HEK293 (cell line): ENCODE results near the gene CHD1L.

ENCODE experiments used
- CTCF ChIA-PET: fragments of 350-600 bp; formaldehyde crosslinking; extraction: SDS; loops from one replicate; lab custom pipeline; 2021; ENCODE audit warnings: antibody characterized with exemption; lab: Yijun Ruan, JAX
- POLR2A ChIA-PET: fragments of 300-600 bp; formaldehyde crosslinking; extraction: SDS; loops from one replicate; lab custom pipeline; 2020; ENCODE audit warnings: antibody characterized with exemption, inconsistent platforms; lab: Yijun Ruan, JAX
- H3K27ac ChIP-seq: fragments of 200-500 bp; sonication (Bioruptor generic); 2 replicates; pipeline ENCODE4 v1.5.1; 2014; ENCODE audit warnings: low read depth, low read length, control low read depth, inconsistent platforms; ENCODE audit errors: extremely low read depth
- H3K36me3 ChIP-seq, 2 experiments: fragments of 200-500 bp in 1 of 2; sonication (Bioruptor generic) in 1 of 2; 1 replicate in 1 of 2; 2 replicates in 1 of 2; pipeline ENCODE4 v1.5.1; 2014 to 2017; ENCODE audit warnings: inconsistent platforms in 2 of 2, low read length in 2 of 2; ENCODE audit not compliant: control insufficient read depth in 2 of 2, insufficient read depth in 1 of 2
- H3K4me1 ChIP-seq: fragments of 200-500 bp; sonication (Bioruptor generic); 2 replicates; pipeline ENCODE4 v1.5.1; 2014; ENCODE audit warnings: mild to moderate bottlenecking, low read length, inconsistent platforms; ENCODE audit not compliant: control insufficient read depth, insufficient read depth
- H3K4me3 ChIP-seq: 2 replicates; pipeline ENCODE4 v1.5.1; 2011; ENCODE audit warnings: low read depth, mild to moderate bottlenecking, control low read depth, low read length, moderate library complexity
- H3K9me3 ChIP-seq: fragments of 200-500 bp; sonication (Bioruptor generic); 2 replicates; pipeline ENCODE4 v1.5.1; 2014; ENCODE audit warnings: low read depth, low read length, inconsistent platforms; ENCODE audit not compliant: control insufficient read depth, insufficient read depth
- CTCF ChIP-seq: fragments of 450-650 bp; formaldehyde crosslinking; IDR thresholded peaks from 2 replicates; pipeline ENCODE4 v1.5.1; 2016; ENCODE audit warnings: missing biosample characterization, missing genetic modification characterization
- HOXD13 ChIP-seq: sonication (generic); formaldehyde crosslinking; IDR thresholded peaks from 2 replicates; pipeline ENCODE4 v1.8.0; 2022; ENCODE audit warnings: missing genetic modification reagents, borderline replicate concordance
- KLF17 ChIP-seq: fragments of 450-650 bp; formaldehyde crosslinking; IDR thresholded peaks from 2 replicates; pipeline ENCODE4 v1.5.1; 2016; ENCODE audit warnings: missing biosample characterization, missing genetic modification characterization
- KLF8 ChIP-seq: fragments of 450-650 bp; formaldehyde crosslinking; IDR thresholded peaks from 2 replicates; pipeline ENCODE4 v1.5.1; 2016; ENCODE audit warnings: missing biosample characterization, missing genetic modification characterization
- OVOL3 ChIP-seq: fragments of 450-650 bp; formaldehyde crosslinking; IDR thresholded peaks from 2 replicates; pipeline ENCODE4 v1.5.1; 2016; ENCODE audit warnings: missing biosample characterization, missing genetic modification characterization
- PRDM1 ChIP-seq: fragments of 450-650 bp; formaldehyde crosslinking; IDR thresholded peaks from 2 replicates; pipeline ENCODE4; 2016; ENCODE audit warnings: missing biosample characterization, missing genetic modification characterization
- PRDM4 ChIP-seq: fragments of 450-650 bp; formaldehyde crosslinking; IDR thresholded peaks from 2 replicates; pipeline ENCODE4 v1.5.1; 2017; ENCODE audit warnings: missing biosample characterization, missing genetic modification characterization
- SP7 ChIP-seq: fragments of 450-650 bp; formaldehyde crosslinking; IDR thresholded peaks from 2 replicates; pipeline ENCODE4 v1.5.1; 2016; ENCODE audit warnings: missing biosample characterization, missing genetic modification characterization
- ZBTB17 ChIP-seq: fragments of 450-650 bp; formaldehyde crosslinking; IDR thresholded peaks from 2 replicates; pipeline ENCODE4 v1.5.1; 2016; ENCODE audit warnings: missing biosample characterization, missing genetic modification characterization
- ZBTB7A ChIP-seq: fragments of 450-650 bp; formaldehyde crosslinking; IDR thresholded peaks from 2 replicates; pipeline ENCODE4 v1.5.1; 2016; ENCODE audit warnings: low read depth, missing biosample characterization, missing genetic modification characterization
- ZEB2 ChIP-seq: fragments of 450-650 bp; formaldehyde crosslinking; IDR thresholded peaks from 2 replicates; pipeline ENCODE4 v1.5.1; 2016; ENCODE audit warnings: missing biosample characterization, missing genetic modification characterization
- ZFP37 ChIP-seq: fragments of 450-650 bp; formaldehyde crosslinking; IDR thresholded peaks from 2 replicates; pipeline ENCODE4 v1.5.1; 2016; ENCODE audit warnings: missing biosample characterization, missing genetic modification characterization
- ZFP41 ChIP-seq: fragments of 450-650 bp; formaldehyde crosslinking; IDR thresholded peaks from 2 replicates; pipeline ENCODE4 v1.5.1; 2016; ENCODE audit warnings: missing biosample characterization, missing genetic modification characterization, borderline replicate concordance
- ZIC2 ChIP-seq: fragments of 450-650 bp; formaldehyde crosslinking; IDR thresholded peaks from 2 replicates; pipeline ENCODE4 v1.5.1; 2016; ENCODE audit warnings: missing biosample characterization, missing genetic modification characterization
- ZNF121 ChIP-seq: fragments of 450-650 bp; formaldehyde crosslinking; IDR thresholded peaks from 2 replicates; pipeline ENCODE4 v1.5.1; 2016; ENCODE audit warnings: missing biosample characterization, missing genetic modification characterization
- ZNF157 ChIP-seq: fragments of 450-650 bp; formaldehyde crosslinking; IDR thresholded peaks from 2 replicates; pipeline ENCODE4 v1.5.1; 2016; ENCODE audit warnings: missing biosample characterization, missing genetic modification characterization
- ZNF169 ChIP-seq: fragments of 450-650 bp; formaldehyde crosslinking; IDR thresholded peaks from 2 replicates; pipeline ENCODE4 v1.5.1; 2016; ENCODE audit warnings: missing biosample characterization, missing genetic modification characterization
- ZNF175 ChIP-seq: fragments of 450-650 bp; formaldehyde crosslinking; IDR thresholded peaks from 2 replicates; pipeline ENCODE4 v1.5.1; 2016; ENCODE audit warnings: missing biosample characterization, missing genetic modification characterization
- ZNF211 ChIP-seq: fragments of 450-650 bp; formaldehyde crosslinking; IDR thresholded peaks from 2 replicates; pipeline ENCODE4 v1.5.1; 2016; ENCODE audit warnings: low read depth, missing biosample characterization, missing genetic modification characterization
- ZNF280D ChIP-seq: fragments of 450-650 bp; formaldehyde crosslinking; IDR thresholded peaks from 2 replicates; pipeline ENCODE4 v1.5.1; 2016; ENCODE audit warnings: missing biosample characterization, missing genetic modification characterization
- ZNF292 ChIP-seq: fragments of 450-650 bp; formaldehyde crosslinking; IDR thresholded peaks from 2 replicates; pipeline ENCODE4 v1.5.1; 2016; ENCODE audit warnings: low read depth, missing biosample characterization, missing genetic modification characterization, borderline replicate concordance
- ZNF391 ChIP-seq: fragments of 450-650 bp; formaldehyde crosslinking; IDR thresholded peaks from 2 replicates; pipeline ENCODE4 v1.5.1; 2016; ENCODE audit warnings: low read depth, missing biosample characterization, missing genetic modification characterization, borderline replicate concordance
- ZNF423 ChIP-seq: fragments of 450-650 bp; formaldehyde crosslinking; IDR thresholded peaks from 2 replicates; pipeline ENCODE4 v1.5.1; 2016; ENCODE audit warnings: missing biosample characterization, missing genetic modification characterization
- ZNF433 ChIP-seq: fragments of 450-650 bp; formaldehyde crosslinking; IDR thresholded peaks from 2 replicates; pipeline ENCODE4 v1.5.1; 2016; ENCODE audit warnings: missing biosample characterization, missing genetic modification characterization, low read depth
- ZNF549 ChIP-seq: fragments of 450-650 bp; IDR thresholded peaks from 2 replicates; pipeline ENCODE4 v1.5.1; 2018; ENCODE audit warnings: missing biosample characterization, missing genetic modification characterization, mild to moderate bottlenecking, inconsistent platforms, moderate library complexity
- ZNF561 ChIP-seq: fragments of 450-650 bp; IDR thresholded peaks from 2 replicates; pipeline ENCODE4 v1.5.1; 2018; ENCODE audit warnings: missing biosample characterization, missing genetic modification characterization, borderline replicate concordance
- ZNF571 ChIP-seq: fragments of 450-650 bp; formaldehyde crosslinking; IDR thresholded peaks from 2 replicates; pipeline ENCODE4 v1.5.0; 2017; ENCODE audit warnings: missing biosample characterization, missing genetic modification characterization
- ZNF626 ChIP-seq: fragments of 450-650 bp; sonication (Bioruptor Pico); formaldehyde crosslinking; IDR thresholded peaks from 2 replicates; pipeline ENCODE4 v1.5.1; 2018; ENCODE audit warnings: missing biosample characterization, missing genetic modification characterization, inconsistent platforms
- ZNF76 ChIP-seq: fragments of 450-650 bp; formaldehyde crosslinking; IDR thresholded peaks from 2 replicates; pipeline ENCODE4; 2016; ENCODE audit warnings: low read depth, missing biosample characterization, missing genetic modification characterization, borderline replicate concordance

Gene CHD1L

GRCh38 chr1:147242449-147243227, at the start of gene CHD1L:
CHD1L (plus strand) TSS chr1:147242684; CDS start chr1:147242704, 20 bp downstream.
- ChIA-PET POLR2A (interaction anchor here (0.6 to 1.4 kb wide), 5 partner anchors 70 to 866 kb away, joined by 3 to 12 read pairs (median 4); partner anchors contain the start of gene PRKAB2), CTCF (interaction anchor here (0.6 to 2.9 kb wide), 18 partner anchors 11 to 150 kb away, joined by 3 to 12 read pairs (median 5); partner anchors contain the start of gene PRKAB2)
- Histone ChIP-seq H3K36me3 (peaks cover 0 to 4% of the 10 kb centered on the region in 2 experiments; a peak in 1 of 3 replicates), H3K27ac (peak within 1 kb of the TSS; percentile 96), H3K4me1 (peaks cover 6% of the 10 kb centered on the region), H3K9me3 (no peaks in the 10 kb centered on the region), H3K4me3 (peak within 1 kb of the TSS; percentile 99)
- TF ChIP-seq ZNF157 (tag by site-specific recombination), result no peak
- peak; percentile 9 for TF ChIP-seq ZBTB17
- TF ChIP-seq KLF17 (tag by site-specific recombination), result 0 out of 2 replicates have a peak, but pooled peaks have one; percentile 29
- TF ChIP-seq ZNF169 (tag by site-specific recombination), result no peak
- TF ChIP-seq ZNF121 (tag by site-specific recombination), result no peak
- no peak for TF ChIP-seq HOXD13 (CRISPR knock-in tag)
- TF ChIP-seq ZNF571 (tag by site-specific recombination), result no peak
- TF ChIP-seq ZFP41, result no peak
- peak; percentile 40; the same call in 1 of the 2 replicates for TF ChIP-seq ZNF76 (tag by site-specific recombination)
- peak; percentile 81 for TF ChIP-seq ZIC2 (tag by site-specific recombination)
- TF ChIP-seq KLF8 (tag by site-specific recombination), result peak; percentile 65; the same call in 1 of the 2 replicates
- TF ChIP-seq CTCF (tag by site-specific recombination), result peak; percentile 99
- TF ChIP-seq ZNF211 (tag by site-specific recombination), result no peak
- no peak; the same call in 1 of the 2 replicates for TF ChIP-seq PRDM4
- TF ChIP-seq ZNF433, result no peak
- TF ChIP-seq ZNF423 (tag by site-specific recombination), result no peak
- no peak for TF ChIP-seq ZNF280D
- peak; percentile 54; the same call in 1 of the 2 replicates for TF ChIP-seq ZEB2
- TF ChIP-seq ZNF292 (tag by site-specific recombination), result no peak
- TF ChIP-seq OVOL3 (tag by site-specific recombination), result no peak
- no peak; the same call in 1 of the 2 replicates for TF ChIP-seq ZFP37 (tag by site-specific recombination)
- TF ChIP-seq SP7 (tag by site-specific recombination), result peak; percentile 61; the same call in 1 of the 2 replicates
- TF ChIP-seq ZNF391 (tag by site-specific recombination), result peak; percentile 53; the same call in 1 of the 2 replicates
- no peak for TF ChIP-seq ZNF175 (tag by site-specific recombination)
- no peak for TF ChIP-seq ZNF549 (tag by site-specific recombination)
- TF ChIP-seq ZNF626, result no peak
- TF ChIP-seq ZNF561 (tag by site-specific recombination), result 0 out of 2 replicates have a peak, but pooled peaks have one; percentile 43
- no peak; the same call in 1 of the 2 replicates for TF ChIP-seq ZBTB7A
- no peak for TF ChIP-seq PRDM1 (tag by site-specific recombination)
